Measurements from ENCODE around the gene CHRD. TPM values are rescaled to one million over a fixed set of nuclear protein-coding genes. Genes with fewer than 3 reads are reported as not detected.
A peak's percentile ranks its signal among the peaks of the same experiment; 100 is the strongest.

CHRD gene
- total RNA-seq, 1 experiment from 2014 or later = 1.8 TPM

GRCh38 chr3:184381261-184382224 is 1.7 kb downstream of the CHRD start:
- Histone ChIP-seq H3K4me2 (ENCODE audit: insufficient read depth, insufficient read length, low read length) (peak overlapping the region; percentile 80), H2BK20ac (ENCODE audit: low read depth, low read length, poor library complexity, severe bottlenecking) (no peak overlapping the region), H4K20me1 (ENCODE audit: control insufficient read depth, insufficient read depth, insufficient read length) (peaks cover 2% of the 10 kb centered on the region), H2BK5ac (ENCODE audit: insufficient read length, low read length) (no peak overlapping the region), H3K23me2 (ENCODE audit: insufficient read length, low read depth, low read length, poor library complexity, severe bottlenecking) (peaks cover 9% of the 10 kb centered on the region), H3K56ac (ENCODE audit: insufficient read length, low read depth, low read length) (no peak overlapping the region), H3K14ac (ENCODE audit: insufficient read depth, low read length) (no peak overlapping the region; the same call in 1 of the 2 replicates), H4K8ac (replicated peaks; ENCODE audit: insufficient read length, low read depth, low read length) (no peak overlapping the region), H3K4ac (ENCODE audit: low read depth, low read length) (no peak overlapping the region), H3K4me1 (ENCODE audit: insufficient read depth, low read length) (peaks cover 6% of the 10 kb centered on the region; the same call in 1 of the 2 replicates), H3K9me3 (ENCODE audit: control insufficient read depth, low read depth, low read length) (no peaks in the 10 kb centered on the region), H3K9ac (ENCODE audit: extremely low read depth, insufficient read length, low read length) (no peak overlapping the region), H2AFZ (ENCODE audit: low read length) (no peak overlapping the region), H2BK120ac (ENCODE audit: low read depth, low read length, poor library complexity, severe bottlenecking) (no peak overlapping the region), H3K79me2 (ENCODE audit: insufficient read depth, low read length) (no peaks in the 10 kb centered on the region), H2BK12ac (ENCODE audit: insufficient read length, low read depth, low read length) (no peak overlapping the region), H3K18ac (ENCODE audit: insufficient read length, low read depth, low read length) (no peak overlapping the region), H3K27me3 (ENCODE audit: insufficient read depth, low read length) (peaks cover 33% of the 10 kb centered on the region), H2BK15ac (ENCODE audit: low read depth, low read length) (no peak overlapping the region), H2AK5ac (ENCODE audit: insufficient read length, low read length) (no peak overlapping the region), H3K23ac (ENCODE audit: insufficient read length, low read depth, low read length) (no peak overlapping the region), H3K27ac (ENCODE audit: insufficient read length, low read depth, low read length) (no peak overlapping the region), H4K91ac (ENCODE audit: insufficient read length, low read depth, low read length) (no peak overlapping the region), H3K79me1 (ENCODE audit: insufficient read depth, low read depth, low read length, poor library complexity, severe bottlenecking) (no peaks in the 10 kb centered on the region), H3T11ph (ENCODE audit: low read length) (no peak overlapping the region), H4K5ac (ENCODE audit: insufficient read length, low read depth, low read length) (no peak overlapping the region)
- no peak for TF ChIP-seq CTCF (conservative IDR thresholded peaks at IDR 0.05)
- H3K27ac Mint-ChIP-seq = no peak overlapping the region
- H3K36me3 Mint-ChIP-seq (ENCODE audit: insufficient read depth in 1 of 3, low read depth in 3 of 3) = no peaks in the 10 kb centered on the region
- H3K4me1 Mint-ChIP-seq = peaks cover 29 to 32% of the 10 kb centered on the region in 2 experiments
- H3K27me3 Mint-ChIP-seq (ENCODE audit: low read depth) = peaks cover 79% of the 10 kb centered on the region
- peaks cover 0 to 3% of the 10 kb centered on the region in 2 experiments; a peak in 3 of 5 replicates for H3K9me3 Mint-ChIP-seq
- H3K4me3 Mint-ChIP-seq = peak overlapping the region; percentile 61 to 82
- WGBS (ENCODE audit: extremely low coverage, insufficient read length, low lambda C conversion rate) = no CpG with 5 or more reads among the region's 55 CpGs
- no peak for DNase-seq
